C4-2B (cell line): ENCODE measurements around the gene SPACA5B.
"Not testable (repeated sequence)": the region's sequence is repeated elsewhere in the genome, so short reads cannot be mapped to it uniquely, and the experiment has no call there.

ENCODE experiments used
- CTCF ChIP-seq: fragments of 450-650 bp; conservative IDR thresholded peaks from 2 replicates; pipeline ENCODE4 v1.5.1; 2017; ENCODE audit warnings: mild to moderate bottlenecking
- ZFX ChIP-seq: fragments of 450-650 bp; IDR thresholded peaks from 2 replicates; pipeline ENCODE4 v1.6.1; 2017

GRCh38 chrX:48141810-48142508, 11.5 kb downstream of the SPACA5B start:
- not testable (repeated sequence) for TF ChIP-seq CTCF, ZFX
